Progenitor cell of endocrine pancreas (in vitro differentiated cells): ENCODE data around the gene PTPRD. TPM values are rescaled to one million over a fixed set of nuclear protein-coding genes. Genes with fewer than 3 reads are reported as not detected.

ENCODE experiments used
- DNase-seq: peaks from one replicate; pipeline ENCODE4 v3.0.0; 2021; ENCODE audit warnings: low spot score; ENCODE audit not compliant: unreplicated experiment
- H3K27ac Mint-ChIP-seq: 2 replicates; pipeline ENCODE4 v1.8.0; 2021; ENCODE audit warnings: mild to moderate bottlenecking, moderate library complexity, mixed read lengths
- H3K27me3 Mint-ChIP-seq: 2 replicates; pipeline ENCODE4 v1.8.0; 2021; ENCODE audit warnings: mixed read lengths
- H3K36me3 Mint-ChIP-seq: 2 replicates; pipeline ENCODE4 v1.8.0; 2022; ENCODE audit warnings: mixed read lengths; ENCODE audit not compliant: insufficient read depth
- H3K4me1 Mint-ChIP-seq: 2 replicates; pipeline ENCODE4 v1.8.0; 2021; ENCODE audit warnings: low read depth, mixed read lengths
- H3K4me3 Mint-ChIP-seq: 2 replicates; pipeline ENCODE4 v1.8.0; 2021; ENCODE audit warnings: low read depth, mild to moderate bottlenecking, moderate library complexity, mixed read lengths
- H3K9me3 Mint-ChIP-seq: 2 replicates; pipeline ENCODE4 v1.8.0; 2021; ENCODE audit warnings: low read depth, mixed read lengths
- total RNA-seq: library from RNA; stranded (reverse); gene quantifications from 2 replicates; pipeline ENCODE4 v1.2.1, GENCODE V29; 2021
- TF ChIP-seq, protein P1 (sequence below): fragments of 200-600 bp; sonication (generic); IDR thresholded peaks from one replicate; pipeline ENCODE4 v1.5.0; 2021; ENCODE audit warnings: antibody characterized with exemption, mild to moderate bottlenecking; ENCODE audit not compliant: unreplicated experiment

Gene PTPRD
- total RNA-seq, 1 donor from 2014 or later: 124 TPM

DNA sequence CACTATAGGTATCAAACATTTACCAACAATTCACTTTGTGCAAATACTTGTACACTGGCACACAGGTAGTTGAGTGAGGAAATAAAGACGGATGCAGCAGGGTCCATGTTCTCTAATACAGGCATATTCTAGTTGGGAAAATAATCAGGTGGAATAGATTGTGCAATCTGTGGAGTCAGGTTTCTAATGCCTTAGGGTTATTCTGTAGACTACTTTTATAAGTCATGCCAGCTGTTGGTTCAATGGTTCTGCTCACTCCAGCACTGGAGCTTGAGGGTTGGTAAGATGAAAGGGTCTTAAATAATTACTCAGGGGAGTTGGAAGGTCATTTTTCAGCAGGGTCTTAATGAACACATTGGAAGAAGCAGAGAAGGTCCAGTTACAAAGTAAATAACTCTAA is 2123.0 kb downstream of the PTPRD start:
- Mint-ChIP-seq H3K4me1 (peaks cover 1% of the 10 kb centered on the region), H3K36me3 (peaks cover 16% of the 10 kb centered on the region), H3K27me3 (no peaks in the 10 kb centered on the region), H3K27ac (no peak overlapping the region), H3K9me3 (no peaks in the 10 kb centered on the region), H3K4me3 (no peak overlapping the region)
- no peak for DNase-seq
- TF ChIP-seq, protein P1, sequence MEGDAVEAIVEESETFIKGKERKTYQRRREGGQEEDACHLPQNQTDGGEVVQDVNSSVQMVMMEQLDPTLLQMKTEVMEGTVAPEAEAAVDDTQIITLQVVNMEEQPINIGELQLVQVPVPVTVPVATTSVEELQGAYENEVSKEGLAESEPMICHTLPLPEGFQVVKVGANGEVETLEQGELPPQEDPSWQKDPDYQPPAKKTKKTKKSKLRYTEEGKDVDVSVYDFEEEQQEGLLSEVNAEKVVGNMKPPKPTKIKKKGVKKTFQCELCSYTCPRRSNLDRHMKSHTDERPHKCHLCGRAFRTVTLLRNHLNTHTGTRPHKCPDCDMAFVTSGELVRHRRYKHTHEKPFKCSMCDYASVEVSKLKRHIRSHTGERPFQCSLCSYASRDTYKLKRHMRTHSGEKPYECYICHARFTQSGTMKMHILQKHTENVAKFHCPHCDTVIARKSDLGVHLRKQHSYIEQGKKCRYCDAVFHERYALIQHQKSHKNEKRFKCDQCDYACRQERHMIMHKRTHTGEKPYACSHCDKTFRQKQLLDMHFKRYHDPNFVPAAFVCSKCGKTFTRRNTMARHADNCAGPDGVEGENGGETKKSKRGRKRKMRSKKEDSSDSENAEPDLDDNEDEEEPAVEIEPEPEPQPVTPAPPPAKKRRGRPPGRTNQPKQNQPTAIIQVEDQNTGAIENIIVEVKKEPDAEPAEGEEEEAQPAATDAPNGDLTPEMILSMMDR: no peak

DNA sequence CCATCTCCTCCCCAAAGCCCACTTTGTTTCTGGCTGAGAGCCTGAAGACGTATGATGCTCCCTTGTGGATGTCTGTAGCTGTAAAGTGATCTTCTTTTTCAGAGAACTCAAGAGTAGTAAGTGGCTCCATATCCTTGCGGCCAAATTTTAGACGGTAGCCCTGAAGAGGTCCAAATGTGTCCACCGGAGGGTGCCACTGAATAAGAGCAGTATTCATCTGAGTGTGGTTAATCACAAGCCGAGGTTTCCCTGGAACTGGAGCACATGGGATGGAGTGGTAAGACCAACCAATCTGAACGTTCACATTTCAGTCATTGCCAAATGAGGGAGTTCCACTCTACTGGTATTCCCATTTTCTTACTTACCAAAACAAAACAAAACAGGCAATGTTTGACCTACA is 2126.7 kb downstream of the PTPRD start:
- H3K4me3 Mint-ChIP-seq: no peak overlapping the region
- H3K27me3 Mint-ChIP-seq: no peaks in the 10 kb centered on the region
- peaks cover 24% of the 10 kb centered on the region for H3K36me3 Mint-ChIP-seq
- H3K27ac Mint-ChIP-seq: no peak overlapping the region
- DNase-seq: no peak
- H3K4me1 Mint-ChIP-seq: peaks cover 1% of the 10 kb centered on the region
- no peaks in the 10 kb centered on the region for H3K9me3 Mint-ChIP-seq
- TF ChIP-seq, protein P1: peak; percentile 38

DNA sequence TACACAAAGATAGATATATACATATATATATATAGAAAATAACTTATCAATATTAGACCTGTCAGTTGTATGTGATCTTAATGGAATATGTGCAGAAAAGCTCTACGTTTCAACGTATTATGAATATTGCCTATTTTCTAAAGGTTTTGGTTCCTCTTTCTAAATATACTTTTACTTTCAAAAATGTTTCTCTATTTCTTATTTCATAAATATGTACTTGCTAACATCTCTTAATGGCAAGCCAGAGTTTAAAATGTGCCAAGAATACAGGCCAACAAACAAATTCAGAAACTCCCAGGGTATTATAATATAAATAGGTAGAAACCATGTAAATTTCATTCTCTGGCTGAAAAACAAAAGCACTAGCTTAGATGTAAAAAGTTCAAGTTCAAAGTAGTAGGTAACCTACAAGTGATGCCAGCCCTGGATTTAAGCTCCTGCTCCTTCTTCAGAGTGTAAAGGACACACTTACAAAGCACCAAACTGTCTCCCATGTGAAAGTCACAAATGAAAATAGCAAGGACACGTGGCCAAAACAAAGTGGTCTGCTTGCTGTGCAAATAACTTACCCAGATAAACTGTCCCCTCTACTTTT is 2128.1 kb downstream of the PTPRD start:
- no peaks in the 10 kb centered on the region for H3K9me3 Mint-ChIP-seq
- H3K4me3 Mint-ChIP-seq: no peak overlapping the region
- no peaks in the 10 kb centered on the region for H3K27me3 Mint-ChIP-seq
- TF ChIP-seq, protein P1: no peak
- H3K27ac Mint-ChIP-seq: no peak overlapping the region
- no peaks in the 10 kb centered on the region for H3K4me1 Mint-ChIP-seq
- DNase-seq: no peak
- peaks cover 24% of the 10 kb centered on the region for H3K36me3 Mint-ChIP-seq

DNA sequence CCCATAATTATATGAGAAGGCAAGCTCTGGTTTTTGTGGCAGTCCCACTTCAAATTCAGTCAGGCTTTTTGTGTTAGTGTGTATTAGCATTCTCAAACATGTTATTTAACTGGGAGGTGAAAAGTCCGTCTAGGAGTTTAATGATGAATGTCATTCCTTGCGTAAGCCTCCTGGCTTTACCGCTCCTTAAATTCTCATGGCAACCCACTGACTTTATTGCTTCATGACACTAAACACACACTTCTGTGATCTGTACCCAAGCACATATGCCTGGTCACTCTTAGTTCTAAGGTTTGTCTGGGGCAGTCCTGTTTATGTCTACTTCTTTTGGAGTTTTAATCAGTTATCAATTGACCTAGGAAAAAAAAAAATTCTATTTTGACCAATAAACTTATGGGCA is 2135.4 kb downstream of the PTPRD start:
- peaks cover 10% of the 10 kb centered on the region for H3K36me3 Mint-ChIP-seq
- no peaks in the 10 kb centered on the region for H3K9me3 Mint-ChIP-seq
- H3K27me3 Mint-ChIP-seq: no peaks in the 10 kb centered on the region
- TF ChIP-seq, protein P1: no peak
- H3K27ac Mint-ChIP-seq: no peak overlapping the region
- H3K4me1 Mint-ChIP-seq: no peaks in the 10 kb centered on the region
- H3K4me3 Mint-ChIP-seq: no peak overlapping the region
- DNase-seq: no peak

DNA sequence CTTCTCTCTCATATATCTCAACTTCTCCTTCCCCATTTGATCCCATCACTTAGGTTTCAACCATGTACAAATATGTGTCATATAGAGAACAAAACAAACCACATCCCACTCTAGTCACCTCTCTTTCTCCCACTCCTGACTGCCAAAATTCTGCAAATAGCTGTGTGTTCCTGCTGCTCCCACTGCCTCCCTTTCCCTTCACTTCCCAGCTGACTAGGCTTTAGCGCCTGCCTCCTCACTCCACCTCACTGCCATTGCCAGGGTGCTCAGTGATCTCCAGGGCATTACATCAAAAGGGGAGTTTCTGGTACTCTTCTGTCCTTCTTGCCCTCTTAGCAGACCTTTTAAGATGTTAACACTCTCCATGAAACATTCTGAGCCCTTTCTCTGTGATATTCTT is 2137.9 kb downstream of the PTPRD start:
- no peak overlapping the region for H3K27ac Mint-ChIP-seq
- no peaks in the 10 kb centered on the region for H3K9me3 Mint-ChIP-seq
- H3K4me1 Mint-ChIP-seq: no peaks in the 10 kb centered on the region
- no peak overlapping the region for H3K4me3 Mint-ChIP-seq
- TF ChIP-seq, protein P1: no peak
- H3K27me3 Mint-ChIP-seq: no peaks in the 10 kb centered on the region
- no peak for DNase-seq
- peaks cover 2% of the 10 kb centered on the region for H3K36me3 Mint-ChIP-seq
